ENCODE results near the gene MAS1. TPM values are rescaled to one million over a fixed set of nuclear protein-coding genes. Genes with fewer than 3 reads are reported as not detected.

The MAS1 gene
- total and polyA plus RNA-seq, 9 of the 15 experiments (the other 6 are each of a cell fraction or from before 2014, with no cell fraction given), result not detected

GRCh38 chr6:159916752-159917151 is 26.0 kb downstream of the MAS1 start:
- FAIRE-seq, result no peak
- in situ Hi-C loops (cut with MboI), result no loop called here
- TF ChIP-seq ZNF280A (IDR thresholded peaks at IDR 0.05; ENCODE audit: low read depth, partially characterized antibody), result no peak
- TF ChIP-seq ZBTB11 (CRISPR knock-in tag; IDR thresholded peaks at IDR 0.05), result no peak
- no peak for TF ChIP-seq FOXJ2 (tag; IDR thresholded peaks at IDR 0.05)
- no peak for TF ChIP-seq ZNF197 (CRISPR knock-in tag; IDR thresholded peaks at IDR 0.05; ENCODE audit: low read depth)
- TF ChIP-seq GABPA (tag; conservative IDR thresholded peaks at IDR 0.05; ENCODE audit: low read depth), result no peak
- TF ChIP-seq ZNF79 (CRISPR knock-in tag; IDR thresholded peaks at IDR 0.05; ENCODE audit: low read depth), result no peak

More at GRCh38 chr6:159916752-159917151, 26.0 kb downstream of the MAS1 start:
- Histone ChIP-seq H3K36me3 (ENCODE audit: control insufficient read depth, insufficient read depth, low read length) (no peaks in the 10 kb centered on the region), H3K27me3 (ENCODE audit: control insufficient read depth in 2 of 2, insufficient read depth in 2 of 2, low read length in 2 of 2) (peaks cover 27 to 52% of the 10 kb centered on the region in 2 experiments), H3K9me3 (replicated peaks; ENCODE audit: control insufficient read depth, insufficient read depth, low read depth, low read length) (no peaks in the 10 kb centered on the region), H3K4me3 (no peak overlapping the region), H2AFZ (ENCODE audit: low read depth, low read length) (no peak overlapping the region), H3K79me2 (ENCODE audit: control insufficient read depth, insufficient read depth, low read length) (no peaks in the 10 kb centered on the region), H4K20me1 (replicated peaks; ENCODE audit: control insufficient read depth, insufficient read depth, low read length) (no peaks in the 10 kb centered on the region), H3K4me1 (replicated peaks in 1 of 2; ENCODE audit: control insufficient read depth in 2 of 2, insufficient read depth in 2 of 2, low read length in 2 of 2) (no peaks in the 10 kb centered on the region), H3K27ac (ENCODE audit: extremely low read depth, low read depth, low read length) (no peak overlapping the region), H3K9me1 (ENCODE audit: control insufficient read depth, insufficient read depth, low read length) (no peaks in the 10 kb centered on the region), H3K9ac (ENCODE audit: insufficient read depth in 1 of 2, low read depth in 2 of 2, low read length in 2 of 2) (no peak overlapping the region), H3K4me2 (ENCODE audit: insufficient read depth, low read length) (no peak overlapping the region)
- intact Hi-C loops (cut with micrococcal nuclease), result no loop called here
- WGBS (ENCODE audit: insufficient coverage, low coverage, missing lambda C conversion rate), result 2% methylated on average over 9 of the region's 9 CpGs
- no peak for DNase-seq (ENCODE audit: extremely low read depth in 1 of 4, low spot score in 3 of 4)
- CTCF ChIA-PET (ENCODE audit: low intra/inter-chr PET ratio), result no interaction called here
- POLR2A ChIA-PET, result interaction anchor here (0.8 kb wide), 1 partner anchor 779 kb away, joined by 3 read pairs; no protein-coding TSS in a partner anchor
- no peak for ATAC-seq
- BruUV-seq (replicated peaks), result no TSS peak

All from K562 (cell line).